K562 (cell line): Measurements from ENCODE around the gene CLSTN1.

Experiments
- BHLHE40 ChIP-seq: IDR thresholded peaks from 2 replicates; pipeline ENCODE4 v1.6.1; 2011; ENCODE audit warnings: low read length, improper control_type of control experiment
- GATA2 ChIP-seq: sonication (generic); formaldehyde crosslinking; IDR thresholded peaks from 2 replicates; pipeline ENCODE4 v1.4.0; 2020; ENCODE audit warnings: mild to moderate bottlenecking, missing genetic modification reagents
- MXI1 ChIP-seq: IDR thresholded peaks from 2 replicates; pipeline ENCODE4 v1.6.1; 2011; ENCODE audit warnings: low read depth, mild to moderate bottlenecking, improper control_type of control experiment, low read length
- PURB ChIP-seq: sonication (generic); formaldehyde crosslinking; IDR thresholded peaks from 2 replicates; pipeline ENCODE4 v1.9.0; 2021; ENCODE audit warnings: low read depth, mild to moderate bottlenecking, missing genetic modification reagents
- SRF ChIP-seq, 2 experiments: fragments of 250-450, 450-650 bp in 1 of 2; sonication (Bioruptor Pico) in 1 of 2; sonication (generic) in 1 of 2; formaldehyde crosslinking; IDR thresholded peaks; 2 replicates each; pipeline versions ENCODE4 v1.5.0 to v1.5.1; 2020 to 2022; ENCODE audit warnings: mild to moderate bottlenecking in 1 of 2, missing genetic modification reagents in 1 of 2
- TAF1 ChIP-seq: IDR thresholded peaks from 2 replicates; pipeline ENCODE4 v1.6.1; 2011; ENCODE audit warnings: mild to moderate bottlenecking, low read length, moderate library complexity; ENCODE audit not compliant: insufficient read depth, control insufficient read depth, severe bottlenecking; ENCODE audit errors: extremely low read depth
- ZSCAN29 ChIP-seq: fragments of 450-650 bp; IDR thresholded peaks from 2 replicates; pipeline ENCODE4 v1.6.1; 2017
- TF ChIP-seq, protein P1 (sequence below), 2 experiments: fragments of 450-650 bp; formaldehyde crosslinking in 1 of 2; IDR thresholded peaks; 2 replicates each; pipeline versions ENCODE4 v1.4.0 to v1.6.1; 2014 to 2020; ENCODE audit warnings: mild to moderate bottlenecking in 2 of 2, borderline replicate concordance in 1 of 2, low read depth in 1 of 2
- TF ChIP-seq, protein P2 (sequence below), 3 experiments: IDR thresholded peaks in 2 of 3; conservative IDR thresholded peaks in 1 of 3; 2 replicates each; pipeline ENCODE4 v1.5.1; 2011 to 2012; ENCODE audit warnings: low read length in 3 of 3, mild to moderate bottlenecking in 3 of 3, control low read depth in 2 of 3, improper control_type of control experiment in 1 of 3, inconsistent platforms in 1 of 3, low read depth in 1 of 3, mixed read lengths in 1 of 3, moderate library complexity in 1 of 3; ENCODE audit not compliant: insufficient read depth in 2 of 3
- TF ChIP-seq, protein P3 (sequence below), 2 experiments: IDR thresholded peaks; 2 replicates each; pipeline ENCODE4 v1.6.1; 2011; ENCODE audit warnings: borderline replicate concordance in 1 of 2, control low read depth in 1 of 2, low read depth in 1 of 2, low read length in 1 of 2, mild to moderate bottlenecking in 1 of 2, mixed read lengths in 1 of 2, moderate library complexity in 1 of 2; ENCODE audit not compliant: insufficient read depth in 1 of 2, insufficient read length in 1 of 2, poor library complexity in 1 of 2, severe bottlenecking in 1 of 2; ENCODE audit errors: extremely low read depth in 1 of 2

GRCh38 chr1:9826616-9827015, 2.9 kb upstream of the CLSTN1 start:
- TF ChIP-seq SRF (CRISPR knock-in tag; IDR thresholded peaks at IDR 0.05) = no peak
- TF ChIP-seq, protein P1, sequence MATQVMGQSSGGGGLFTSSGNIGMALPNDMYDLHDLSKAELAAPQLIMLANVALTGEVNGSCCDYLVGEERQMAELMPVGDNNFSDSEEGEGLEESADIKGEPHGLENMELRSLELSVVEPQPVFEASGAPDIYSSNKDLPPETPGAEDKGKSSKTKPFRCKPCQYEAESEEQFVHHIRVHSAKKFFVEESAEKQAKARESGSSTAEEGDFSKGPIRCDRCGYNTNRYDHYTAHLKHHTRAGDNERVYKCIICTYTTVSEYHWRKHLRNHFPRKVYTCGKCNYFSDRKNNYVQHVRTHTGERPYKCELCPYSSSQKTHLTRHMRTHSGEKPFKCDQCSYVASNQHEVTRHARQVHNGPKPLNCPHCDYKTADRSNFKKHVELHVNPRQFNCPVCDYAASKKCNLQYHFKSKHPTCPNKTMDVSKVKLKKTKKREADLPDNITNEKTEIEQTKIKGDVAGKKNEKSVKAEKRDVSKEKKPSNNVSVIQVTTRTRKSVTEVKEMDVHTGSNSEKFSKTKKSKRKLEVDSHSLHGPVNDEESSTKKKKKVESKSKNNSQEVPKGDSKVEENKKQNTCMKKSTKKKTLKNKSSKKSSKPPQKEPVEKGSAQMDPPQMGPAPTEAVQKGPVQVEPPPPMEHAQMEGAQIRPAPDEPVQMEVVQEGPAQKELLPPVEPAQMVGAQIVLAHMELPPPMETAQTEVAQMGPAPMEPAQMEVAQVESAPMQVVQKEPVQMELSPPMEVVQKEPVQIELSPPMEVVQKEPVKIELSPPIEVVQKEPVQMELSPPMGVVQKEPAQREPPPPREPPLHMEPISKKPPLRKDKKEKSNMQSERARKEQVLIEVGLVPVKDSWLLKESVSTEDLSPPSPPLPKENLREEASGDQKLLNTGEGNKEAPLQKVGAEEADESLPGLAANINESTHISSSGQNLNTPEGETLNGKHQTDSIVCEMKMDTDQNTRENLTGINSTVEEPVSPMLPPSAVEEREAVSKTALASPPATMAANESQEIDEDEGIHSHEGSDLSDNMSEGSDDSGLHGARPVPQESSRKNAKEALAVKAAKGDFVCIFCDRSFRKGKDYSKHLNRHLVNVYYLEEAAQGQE (IDR thresholded peaks at IDR 0.05; ENCODE audit: borderline replicate concordance) = no peak
- TF ChIP-seq, protein P1 (CRISPR knock-in tag; IDR thresholded peaks at IDR 0.05; ENCODE audit: low read depth) = no peak
- no peak for TF ChIP-seq PURB (CRISPR knock-in tag)
- TF ChIP-seq, protein P2, sequence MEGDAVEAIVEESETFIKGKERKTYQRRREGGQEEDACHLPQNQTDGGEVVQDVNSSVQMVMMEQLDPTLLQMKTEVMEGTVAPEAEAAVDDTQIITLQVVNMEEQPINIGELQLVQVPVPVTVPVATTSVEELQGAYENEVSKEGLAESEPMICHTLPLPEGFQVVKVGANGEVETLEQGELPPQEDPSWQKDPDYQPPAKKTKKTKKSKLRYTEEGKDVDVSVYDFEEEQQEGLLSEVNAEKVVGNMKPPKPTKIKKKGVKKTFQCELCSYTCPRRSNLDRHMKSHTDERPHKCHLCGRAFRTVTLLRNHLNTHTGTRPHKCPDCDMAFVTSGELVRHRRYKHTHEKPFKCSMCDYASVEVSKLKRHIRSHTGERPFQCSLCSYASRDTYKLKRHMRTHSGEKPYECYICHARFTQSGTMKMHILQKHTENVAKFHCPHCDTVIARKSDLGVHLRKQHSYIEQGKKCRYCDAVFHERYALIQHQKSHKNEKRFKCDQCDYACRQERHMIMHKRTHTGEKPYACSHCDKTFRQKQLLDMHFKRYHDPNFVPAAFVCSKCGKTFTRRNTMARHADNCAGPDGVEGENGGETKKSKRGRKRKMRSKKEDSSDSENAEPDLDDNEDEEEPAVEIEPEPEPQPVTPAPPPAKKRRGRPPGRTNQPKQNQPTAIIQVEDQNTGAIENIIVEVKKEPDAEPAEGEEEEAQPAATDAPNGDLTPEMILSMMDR (IDR thresholded peaks at IDR 0.05 in 2 of 3, conservative IDR thresholded peaks at IDR 0.05 in 1 of 3; ENCODE audit: insufficient read depth in 2 of 3, low read depth in 1 of 3, low read length in 3 of 3) = no peak
- TF ChIP-seq BHLHE40 = no peak
- no peak for TF ChIP-seq GATA2
- TF ChIP-seq, protein P3, sequence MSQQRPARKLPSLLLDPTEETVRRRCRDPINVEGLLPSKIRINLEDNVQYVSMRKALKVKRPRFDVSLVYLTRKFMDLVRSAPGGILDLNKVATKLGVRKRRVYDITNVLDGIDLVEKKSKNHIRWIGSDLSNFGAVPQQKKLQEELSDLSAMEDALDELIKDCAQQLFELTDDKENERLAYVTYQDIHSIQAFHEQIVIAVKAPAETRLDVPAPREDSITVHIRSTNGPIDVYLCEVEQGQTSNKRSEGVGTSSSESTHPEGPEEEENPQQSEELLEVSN (IDR thresholded peaks at IDR 0.05; ENCODE audit: borderline replicate concordance in 1 of 2, extremely low read depth in 1 of 2, insufficient read depth in 1 of 2, insufficient read length in 1 of 2, low read depth in 1 of 2, low read length in 1 of 2, poor library complexity in 1 of 2, severe bottlenecking in 1 of 2) = no peak
- TF ChIP-seq ZSCAN29 = no peak
- TF ChIP-seq TAF1 = no peak
- no peak for TF ChIP-seq MXI1
